ENCODE measurements around the gene HAPSTR1. TPM values are rescaled to one million over a fixed set of nuclear protein-coding genes. Genes with fewer than 3 reads are reported as not detected.
"Not testable (repeated sequence)": the region's sequence is repeated elsewhere in the genome, so short reads cannot be mapped to it uniquely, and the experiment has no call there.

HAPSTR1 gene
- total RNA-seq, 4 donors from 2014 or later: 16.1 to 113 (median 45.9) TPM

GRCh38 chr16:9071377-9071776, 20.1 kb upstream of the HAPSTR1 start:
- no peak for TF ChIP-seq CTCF (IDR thresholded peaks at IDR 0.05)
- TF ChIP-seq POLR2A (IDR thresholded peaks at IDR 0.05): no peak
- intact Hi-C loops (cut with DNase I; ENCODE audit: low total_unique reads): no loop called here
- Histone ChIP-seq H3K27me3 (no peaks in the 10 kb centered on the region), H3K4me3 (no peak overlapping the region), H3K27ac (no peak overlapping the region), H3K4me1 (no peaks in the 10 kb centered on the region), H3K36me3 (no peaks in the 10 kb centered on the region), H3K9me3 (no peaks in the 10 kb centered on the region)
- DNase-seq: no peak

GRCh38 chr16:9072806-9073341, 18.6 kb upstream of the HAPSTR1 start:
- TF ChIP-seq CTCF (IDR thresholded peaks at IDR 0.05): no peak
- no peak for TF ChIP-seq POLR2A (IDR thresholded peaks at IDR 0.05)
- Histone ChIP-seq H3K27ac (no peak overlapping the region), H3K4me3 (no peak overlapping the region), H3K36me3 (no peaks in the 10 kb centered on the region), H3K4me1 (no peaks in the 10 kb centered on the region), H3K27me3 (no peaks in the 10 kb centered on the region), H3K9me3 (no peaks in the 10 kb centered on the region)
- DNase-seq: no peak
- intact Hi-C loops (cut with DNase I; ENCODE audit: low total_unique reads): no loop called here

- Histone ChIP-seq H3K9me3 (no peaks in the 10 kb centered on the region), H3K4me3 (no peak overlapping the region), H3K4me1 (no peaks in the 10 kb centered on the region), H3K27me3 (no peaks in the 10 kb centered on the region), H3K27ac (no peak overlapping the region), H3K36me3 (no peaks in the 10 kb centered on the region)
- no peak for TF ChIP-seq CTCF (IDR thresholded peaks at IDR 0.05)
- no peak for TF ChIP-seq POLR2A (IDR thresholded peaks at IDR 0.05)
- intact Hi-C loops (cut with DNase I; ENCODE audit: low total_unique reads): no loop called here
- DNase-seq: no peak
Measured at GRCh38 chr16:9075299-9076071, 16.0 kb upstream of the HAPSTR1 start.

GRCh38 chr16:9077091-9077809, 14.2 kb upstream of the HAPSTR1 start:
- H3K27me3 ChIP-seq: no peaks in the 10 kb centered on the region
- H3K9me3 ChIP-seq: no peaks in the 10 kb centered on the region
- no peak overlapping the region for H3K4me3 ChIP-seq
- intact Hi-C loops (cut with DNase I; ENCODE audit: low total_unique reads): no loop called here
- no peak overlapping the region for H3K27ac ChIP-seq
- H3K4me1 ChIP-seq: no peaks in the 10 kb centered on the region
- H3K36me3 ChIP-seq: no peaks in the 10 kb centered on the region
- no peak for TF ChIP-seq CTCF (IDR thresholded peaks at IDR 0.05)
- TF ChIP-seq POLR2A (IDR thresholded peaks at IDR 0.05): no peak
- no peak for DNase-seq

- intact Hi-C loops (cut with DNase I; ENCODE audit: low total_unique reads); H3K9me3 ChIP-seq; DNase-seq; H3K4me3 ChIP-seq; H3K36me3 ChIP-seq; H3K27ac ChIP-seq; H3K27me3 ChIP-seq; H3K4me1 ChIP-seq: not testable (repeated sequence)
Measured at GRCh38 chr16:9078467-9079429, 12.7 kb upstream of the HAPSTR1 start.
